IMR-90 (cell line): ENCODE measurements around the gene SELENBP1. TPM values are rescaled to one million over a fixed set of nuclear protein-coding genes. Genes with fewer than 3 reads are reported as not detected.

Experiments
- ATAC-seq: fragments of 200-7000 bp; cut with Tn5 transposase; 2 replicates; pipeline ENCODE4 v1.9.1; 2020; ENCODE audit warnings: low read depth, mild to moderate bottlenecking, moderate library complexity
- BruUV-seq: library from RNA; stranded (reverse); fragments of 400-500 nt; replicated peaks from 2 replicates; lab custom pipeline; 2021; lab: Mats Ljungman, UMichigan
- CTCF ChIA-PET: fragments of 300-600 bp; formaldehyde crosslinking; extraction: SDS; loops from one replicate; lab custom pipeline; 2021; ENCODE audit warnings: antibody characterized with exemption; lab: Yijun Ruan, JAX
- POLR2A ChIA-PET: fragments of 300-600 bp; sonication (Branson Sonifier 250); formaldehyde crosslinking; loops from one replicate; lab custom pipeline; 2022; ENCODE audit warnings: antibody characterized with exemption; ENCODE audit not compliant: unreplicated experiment; lab: Charles Lee
- DNase-seq: peaks from one replicate; pipeline ENCODE4 v3.0.0; 2013
- H2AFZ ChIP-seq: replicated peaks from 2 replicates; pipeline ENCODE3; 2013; ENCODE audit warnings: low read length, mild to moderate bottlenecking; ENCODE audit not compliant: poor library complexity
- H2AK5ac ChIP-seq: 2 replicates; pipeline ENCODE4 v1.6.1; 2013; ENCODE audit warnings: low read depth, low read length, inconsistent platforms
- H2AK9ac ChIP-seq: replicated peaks from 2 replicates; pipeline ENCODE3; 2013; ENCODE audit warnings: mild to moderate bottlenecking, low read depth, low read length, moderate library complexity; ENCODE audit not compliant: poor library complexity
- H2BK120ac ChIP-seq: 2 replicates; pipeline ENCODE4 v1.6.1; 2013; ENCODE audit warnings: low read depth, low read length, inconsistent platforms
- H2BK15ac ChIP-seq: 3 replicates; pipeline ENCODE4 v1.6.1; 2013; ENCODE audit warnings: low read depth, low read length, inconsistent platforms
- H2BK20ac ChIP-seq: 2 replicates; pipeline ENCODE4 v1.6.1; 2013; ENCODE audit warnings: low read depth, mild to moderate bottlenecking, inconsistent platforms, low read length, moderate library complexity
- H2BK5ac ChIP-seq: 2 replicates; pipeline ENCODE4 v1.6.1; 2013; ENCODE audit warnings: mild to moderate bottlenecking, low read depth, low read length, inconsistent platforms; ENCODE audit not compliant: poor library complexity, severe bottlenecking
- H3K14ac ChIP-seq: replicated peaks from 2 replicates; pipeline ENCODE4 v1.6.1; 2013; ENCODE audit warnings: low read depth, low read length, inconsistent platforms
- H3K18ac ChIP-seq: 2 replicates; pipeline ENCODE4 v1.6.1; 2013; ENCODE audit warnings: low read depth, low read length, control low read depth
- H3K23ac ChIP-seq: 2 replicates; pipeline ENCODE4 v1.6.1; 2013; ENCODE audit warnings: low read depth, low read length, inconsistent platforms
- H3K27ac ChIP-seq: 2 replicates; pipeline ENCODE4 v1.5.1; 2013; ENCODE audit warnings: mild to moderate bottlenecking, control low read depth, low read length; ENCODE audit not compliant: insufficient read depth
- H3K27me3 ChIP-seq: 2 replicates; pipeline ENCODE4 v1.6.1; 2013; ENCODE audit warnings: low read length; ENCODE audit not compliant: control insufficient read depth, insufficient read depth
- H3K36me3 ChIP-seq: 2 replicates; pipeline ENCODE4 v1.6.1; 2013; ENCODE audit warnings: low read length, mixed read lengths; ENCODE audit not compliant: control insufficient read depth, insufficient read depth
- H3K4ac ChIP-seq: 2 replicates; pipeline ENCODE4 v1.6.1; 2013; ENCODE audit warnings: low read depth, low read length, inconsistent platforms
- H3K4me1 ChIP-seq: 2 replicates; pipeline ENCODE4 v1.6.1; 2013; ENCODE audit warnings: low read length, mixed read lengths; ENCODE audit not compliant: control insufficient read depth, insufficient read depth
- H3K4me2 ChIP-seq: 2 replicates; pipeline ENCODE4 v1.6.1; 2013; ENCODE audit warnings: low read depth, mild to moderate bottlenecking, control low read depth, low read length, moderate library complexity
- H3K4me3 ChIP-seq: 2 replicates; pipeline ENCODE4 v1.5.1; 2013; ENCODE audit warnings: low read depth, mild to moderate bottlenecking, control low read depth, low read length, moderate library complexity; ENCODE audit not compliant: insufficient read depth
- H3K56ac ChIP-seq: 2 replicates; pipeline ENCODE4 v1.6.1; 2013; ENCODE audit warnings: low read length, inconsistent platforms; ENCODE audit not compliant: insufficient read depth; ENCODE audit errors: extremely low read depth
- H3K79me1 ChIP-seq, 2 experiments: 2 replicates each; pipeline ENCODE4 v1.6.1; 2013; ENCODE audit warnings: low read length in 2 of 2, inconsistent platforms in 1 of 2, low read depth in 1 of 2
- H3K9ac ChIP-seq: 2 replicates; pipeline ENCODE4 v1.6.1; 2013; ENCODE audit warnings: low read depth, low read length, control low read depth
- H3K9me1 ChIP-seq: 2 replicates; pipeline ENCODE4 v1.6.1; 2013; ENCODE audit warnings: low read length, inconsistent platforms; ENCODE audit not compliant: insufficient read depth
- H3K9me3 ChIP-seq: 2 replicates; pipeline ENCODE4 v1.6.1; 2013; ENCODE audit warnings: low read length; ENCODE audit not compliant: control insufficient read depth, insufficient read depth
- H4K20me1 ChIP-seq: 2 replicates; pipeline ENCODE4 v1.6.1; 2013; ENCODE audit warnings: low read length, inconsistent platforms; ENCODE audit not compliant: insufficient read depth
- H4K5ac ChIP-seq: 2 replicates; pipeline ENCODE4 v1.6.1; 2013; ENCODE audit warnings: mild to moderate bottlenecking, low read depth, low read length, control low read depth
- H4K8ac ChIP-seq, 2 experiments: 2 replicates each; pipeline ENCODE4 v1.6.1; 2013; ENCODE audit warnings: low read depth in 2 of 2, low read length in 2 of 2, control low read depth in 1 of 2, inconsistent platforms in 1 of 2
- H4K91ac ChIP-seq: 2 replicates; pipeline ENCODE4 v1.6.1; 2013; ENCODE audit warnings: low read depth, low read length, inconsistent platforms; ENCODE audit not compliant: insufficient read depth
- CEBPB ChIP-seq: IDR thresholded peaks from 2 replicates; pipeline ENCODE4 v1.6.1; 2012; ENCODE audit warnings: low read depth, low read length, improper control_type of control experiment
- MAFK ChIP-seq: IDR thresholded peaks from 2 replicates; pipeline ENCODE4 v1.6.1; 2012; ENCODE audit warnings: low read depth, low read length, improper control_type of control experiment
- RCOR1 ChIP-seq: IDR thresholded peaks from 2 replicates; pipeline ENCODE4 v1.6.1; 2012; ENCODE audit warnings: mild to moderate bottlenecking, low read length, improper control_type of control experiment; ENCODE audit not compliant: insufficient replicate concordance
- SMC3 ChIP-seq: fragments of 150-350 bp; IDR thresholded peaks from 2 replicates; pipeline ENCODE4 v1.6.1; 2016; ENCODE audit warnings: low read depth, mild to moderate bottlenecking, antibody characterized with exemption, low read length, moderate library complexity
- WGBS, 2 experiments: methylation state at CpG; one replicate each; pipeline versions ENCODE4 v1.1.5 to v1.1.7; 2013; ENCODE audit warnings: missing lambda C conversion rate in 2 of 2; ENCODE audit not compliant: insufficient read length in 1 of 2; ENCODE audit errors: extremely low coverage in 2 of 2; 5-methylcytosine and 5-hydroxymethylcytosine counted together
- dilution Hi-C: fragments of 300-500 bp; cut with HindIII; formaldehyde crosslinking; loops from one replicate; pipeline ENCODE4 v1.14.3; 2018; ENCODE audit warnings: low sequenced_read_pairs; ENCODE audit not compliant: unreplicated experiment
- in situ Hi-C: fragments of 300-500 bp; cut with MboI; formaldehyde crosslinking; loops from 3 replicates; pipeline ENCODE4 v1.14.3; 2019; ENCODE audit warnings: low sequenced_read_pairs, inconsistent platforms, mixed read lengths
- intact Hi-C: fragments of 100-400 bp; cut with micrococcal nuclease; formaldehyde crosslinking; loops from 2 replicates; pipeline ENCODE4 v1.10.0; 2022
- polyA plus RNA-seq, 3 experiments: library from polyadenylated mRNA; depleted of rRNA; stranded (reverse); fragments of >200 nt; gene quantifications; 2 replicates each; pipeline ENCODE4 v1.2.3, GENCODE V29; 2012; ENCODE audit warnings: low replicate concordance in 1 of 3
- total RNA-seq: library from RNA; depleted of rRNA; stranded (reverse); fragments of >200 nt; gene quantifications from 2 replicates; pipeline ENCODE4 v1.2.3, GENCODE V29; 2012
- TF ChIP-seq, protein P1 (sequence below): fragments of 150-350 bp; IDR thresholded peaks from 2 replicates; pipeline ENCODE4 v1.6.1; 2016; ENCODE audit warnings: low read depth, mild to moderate bottlenecking, low read length, moderate library complexity, borderline replicate concordance

The SELENBP1 gene
- total and polyA plus RNA-seq, 2 of the 4 experiments (the other 2 are of a cell fraction): 21.3 to 56.9 TPM

DNA sequence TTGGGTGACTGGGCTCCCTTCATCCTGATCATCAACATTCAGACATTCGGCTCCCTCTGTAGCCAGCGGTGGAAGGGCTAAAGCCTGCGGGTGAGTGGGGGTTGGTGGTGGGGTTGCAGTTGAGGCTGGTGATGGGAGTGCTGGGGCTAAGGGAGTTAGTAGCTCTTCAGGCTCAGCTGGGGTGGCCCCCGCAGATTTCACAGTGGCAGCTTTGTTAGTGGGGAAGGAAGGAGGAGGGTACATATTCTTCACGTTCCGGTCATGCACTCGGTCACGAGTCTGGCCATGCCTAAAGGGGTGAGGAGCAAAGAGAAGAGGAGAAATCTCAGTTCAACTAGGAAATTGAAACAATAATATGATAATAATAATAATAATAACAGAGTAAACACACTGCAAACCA, 33.7 kb upstream of the SELENBP1 start:
- Histone ChIP-seq H3K36me3 (peaks cover 64% of the 10 kb centered on the region), H2AK5ac (no peak overlapping the region), H2BK15ac (no peak overlapping the region), H3K27ac (no peak overlapping the region), H3K4ac (no peak overlapping the region), H3K9me3 (no peaks in the 10 kb centered on the region), H2BK5ac (no peak overlapping the region), H2AK9ac (no peak overlapping the region), H3K18ac (no peak overlapping the region), H2BK20ac (no peak overlapping the region), H3K4me3 (no peak overlapping the region), H2BK120ac (no peak overlapping the region), H3K9me1 (peaks cover 14% of the 10 kb centered on the region; the same call in 1 of the 2 replicates), H4K91ac (no peak overlapping the region), H3K9ac (no peak overlapping the region), H4K20me1 (peaks cover 12% of the 10 kb centered on the region; the same call in 1 of the 2 replicates), H3K23ac (no peak overlapping the region), H3K14ac (no peak overlapping the region), H4K8ac (no peak overlapping the region), H3K79me1 (peaks cover 0 to 44% of the 10 kb centered on the region in 2 experiments; a peak in 2 of 4 replicates), H3K56ac (no peak overlapping the region), H3K4me1 (no peaks in the 10 kb centered on the region), H2AFZ (no peak overlapping the region), H3K4me2 (no peak overlapping the region), H4K5ac (no peak overlapping the region), H3K27me3 (no peaks in the 10 kb centered on the region)
- BruUV-seq: no TSS peak
- ATAC-seq (no peak), DNase-seq (no peak)
- ChIA-PET POLR2A (no interaction called here), CTCF (no interaction called here)
- intact Hi-C loops: no loop called here
- dilution Hi-C loops: no loop called here
- in situ Hi-C loops: loop anchor here (10.0 kb wide), 2 partner anchors 101 to 211 kb away; partner anchors contain the start of genes PIP5K1A and VPS72
- WGBS, 2 experiments: no CpG with 5 or more reads among the region's 8 CpGs
- no peak for TF ChIP-seq MAFK
- no peak for TF ChIP-seq RCOR1
- TF ChIP-seq, protein P1, sequence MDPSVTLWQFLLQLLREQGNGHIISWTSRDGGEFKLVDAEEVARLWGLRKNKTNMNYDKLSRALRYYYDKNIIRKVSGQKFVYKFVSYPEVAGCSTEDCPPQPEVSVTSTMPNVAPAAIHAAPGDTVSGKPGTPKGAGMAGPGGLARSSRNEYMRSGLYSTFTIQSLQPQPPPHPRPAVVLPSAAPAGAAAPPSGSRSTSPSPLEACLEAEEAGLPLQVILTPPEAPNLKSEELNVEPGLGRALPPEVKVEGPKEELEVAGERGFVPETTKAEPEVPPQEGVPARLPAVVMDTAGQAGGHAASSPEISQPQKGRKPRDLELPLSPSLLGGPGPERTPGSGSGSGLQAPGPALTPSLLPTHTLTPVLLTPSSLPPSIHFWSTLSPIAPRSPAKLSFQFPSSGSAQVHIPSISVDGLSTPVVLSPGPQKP: no peak
- no peak for TF ChIP-seq SMC3
- TF ChIP-seq CEBPB: no peak
